Measurements from ENCODE around the gene TYMP.
A peak's percentile ranks its signal among the peaks of the same experiment; 100 is the strongest.

DNA sequence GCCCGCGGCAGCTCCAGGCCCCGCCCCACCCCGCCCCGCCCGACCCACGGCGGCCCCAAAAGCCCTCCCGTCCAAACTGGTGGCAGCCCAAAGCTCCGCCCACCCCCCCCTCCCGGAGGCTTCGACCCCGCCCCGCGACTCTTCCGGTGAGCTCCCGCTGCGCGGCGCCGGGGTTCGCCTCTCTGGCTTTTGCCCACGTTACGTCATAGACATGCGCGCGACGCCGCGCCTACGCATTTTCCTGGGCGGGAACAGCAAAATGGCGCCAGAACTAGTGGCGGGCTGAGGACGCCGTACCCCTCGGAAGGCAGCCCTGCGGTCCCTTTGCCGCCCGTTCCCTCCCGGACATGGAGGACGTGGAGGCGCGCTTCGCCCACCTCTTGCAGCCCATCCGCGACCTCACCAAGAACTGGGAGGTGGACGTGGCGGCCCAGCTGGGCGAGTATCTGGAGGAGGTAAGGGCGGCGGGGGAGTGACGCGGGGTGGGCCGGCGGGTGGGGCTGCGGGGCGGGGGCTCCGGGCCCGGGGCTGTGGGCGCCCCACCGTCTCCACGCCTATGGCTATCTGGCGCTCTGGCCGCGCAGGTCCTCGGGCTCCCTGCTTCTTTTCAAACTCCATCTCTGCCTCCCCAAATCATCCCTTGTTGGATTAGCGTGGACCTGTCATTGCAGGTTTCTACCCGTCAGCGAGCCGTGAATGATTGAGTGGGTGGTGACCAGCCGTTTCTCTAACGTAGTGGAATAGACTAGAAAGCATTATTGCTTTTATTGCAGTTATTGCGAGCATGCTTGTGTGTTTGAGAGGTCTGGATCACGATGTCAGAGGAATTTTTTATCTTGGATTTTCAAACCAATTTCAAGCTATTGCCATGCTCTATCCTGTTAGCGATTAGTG is 21.6 kb downstream of the TYMP start, which contains the start of gene NCAPH2:
- TF ChIP-seq, protein P1, sequence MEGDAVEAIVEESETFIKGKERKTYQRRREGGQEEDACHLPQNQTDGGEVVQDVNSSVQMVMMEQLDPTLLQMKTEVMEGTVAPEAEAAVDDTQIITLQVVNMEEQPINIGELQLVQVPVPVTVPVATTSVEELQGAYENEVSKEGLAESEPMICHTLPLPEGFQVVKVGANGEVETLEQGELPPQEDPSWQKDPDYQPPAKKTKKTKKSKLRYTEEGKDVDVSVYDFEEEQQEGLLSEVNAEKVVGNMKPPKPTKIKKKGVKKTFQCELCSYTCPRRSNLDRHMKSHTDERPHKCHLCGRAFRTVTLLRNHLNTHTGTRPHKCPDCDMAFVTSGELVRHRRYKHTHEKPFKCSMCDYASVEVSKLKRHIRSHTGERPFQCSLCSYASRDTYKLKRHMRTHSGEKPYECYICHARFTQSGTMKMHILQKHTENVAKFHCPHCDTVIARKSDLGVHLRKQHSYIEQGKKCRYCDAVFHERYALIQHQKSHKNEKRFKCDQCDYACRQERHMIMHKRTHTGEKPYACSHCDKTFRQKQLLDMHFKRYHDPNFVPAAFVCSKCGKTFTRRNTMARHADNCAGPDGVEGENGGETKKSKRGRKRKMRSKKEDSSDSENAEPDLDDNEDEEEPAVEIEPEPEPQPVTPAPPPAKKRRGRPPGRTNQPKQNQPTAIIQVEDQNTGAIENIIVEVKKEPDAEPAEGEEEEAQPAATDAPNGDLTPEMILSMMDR (IDR thresholded peaks at IDR 0.05), result no peak
- TF ChIP-seq, protein P2, sequence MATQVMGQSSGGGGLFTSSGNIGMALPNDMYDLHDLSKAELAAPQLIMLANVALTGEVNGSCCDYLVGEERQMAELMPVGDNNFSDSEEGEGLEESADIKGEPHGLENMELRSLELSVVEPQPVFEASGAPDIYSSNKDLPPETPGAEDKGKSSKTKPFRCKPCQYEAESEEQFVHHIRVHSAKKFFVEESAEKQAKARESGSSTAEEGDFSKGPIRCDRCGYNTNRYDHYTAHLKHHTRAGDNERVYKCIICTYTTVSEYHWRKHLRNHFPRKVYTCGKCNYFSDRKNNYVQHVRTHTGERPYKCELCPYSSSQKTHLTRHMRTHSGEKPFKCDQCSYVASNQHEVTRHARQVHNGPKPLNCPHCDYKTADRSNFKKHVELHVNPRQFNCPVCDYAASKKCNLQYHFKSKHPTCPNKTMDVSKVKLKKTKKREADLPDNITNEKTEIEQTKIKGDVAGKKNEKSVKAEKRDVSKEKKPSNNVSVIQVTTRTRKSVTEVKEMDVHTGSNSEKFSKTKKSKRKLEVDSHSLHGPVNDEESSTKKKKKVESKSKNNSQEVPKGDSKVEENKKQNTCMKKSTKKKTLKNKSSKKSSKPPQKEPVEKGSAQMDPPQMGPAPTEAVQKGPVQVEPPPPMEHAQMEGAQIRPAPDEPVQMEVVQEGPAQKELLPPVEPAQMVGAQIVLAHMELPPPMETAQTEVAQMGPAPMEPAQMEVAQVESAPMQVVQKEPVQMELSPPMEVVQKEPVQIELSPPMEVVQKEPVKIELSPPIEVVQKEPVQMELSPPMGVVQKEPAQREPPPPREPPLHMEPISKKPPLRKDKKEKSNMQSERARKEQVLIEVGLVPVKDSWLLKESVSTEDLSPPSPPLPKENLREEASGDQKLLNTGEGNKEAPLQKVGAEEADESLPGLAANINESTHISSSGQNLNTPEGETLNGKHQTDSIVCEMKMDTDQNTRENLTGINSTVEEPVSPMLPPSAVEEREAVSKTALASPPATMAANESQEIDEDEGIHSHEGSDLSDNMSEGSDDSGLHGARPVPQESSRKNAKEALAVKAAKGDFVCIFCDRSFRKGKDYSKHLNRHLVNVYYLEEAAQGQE (IDR thresholded peaks at IDR 0.05; ENCODE audit: insufficient read depth in 1 of 2, low read depth in 2 of 2, low read length in 1 of 2), result 0 out of 4 replicates have a peak, but pooled peaks of 1 of the 2 experiments have one; percentile 25
- TF ChIP-seq SIN3A (IDR thresholded peaks at IDR 0.05; ENCODE audit: borderline replicate concordance, insufficient read depth, low read depth, low read length), result no peak
